Measurements from ENCODE around the gene MYO18B. TPM values are rescaled to one million over a fixed set of nuclear protein-coding genes. Genes with fewer than 3 reads are reported as not detected.

The MYO18B gene
- total and polyA plus RNA-seq, 8 donors = 0.05 to 0.47 (median 0.14) TPM

- ATAC-seq (no peak), DNase-seq (no peak), FAIRE-seq (no peak)
- H3K27ac ChIP-seq = no peak overlapping the region
- TF ChIP-seq CTCF (IDR thresholded peaks at IDR 0.05) = no peak
- WGBS, 2 donors = 53 to 56% methylated on average over 4 of the region's 4 CpGs
- no peak overlapping the region for H3K4me3 ChIP-seq
- H3K9me3 ChIP-seq = no peaks in the 10 kb centered on the region
- no peaks in the 10 kb centered on the region for H3K36me3 ChIP-seq
- no peaks in the 10 kb centered on the region for H3K27me3 ChIP-seq
- intact Hi-C loops (cut with DNase I) = no loop called here
- H3K4me1 ChIP-seq = no peaks in the 10 kb centered on the region
Measured at GRCh38 chr22:25806579-25806978, 64.6 kb downstream of the MYO18B start.

DNA sequence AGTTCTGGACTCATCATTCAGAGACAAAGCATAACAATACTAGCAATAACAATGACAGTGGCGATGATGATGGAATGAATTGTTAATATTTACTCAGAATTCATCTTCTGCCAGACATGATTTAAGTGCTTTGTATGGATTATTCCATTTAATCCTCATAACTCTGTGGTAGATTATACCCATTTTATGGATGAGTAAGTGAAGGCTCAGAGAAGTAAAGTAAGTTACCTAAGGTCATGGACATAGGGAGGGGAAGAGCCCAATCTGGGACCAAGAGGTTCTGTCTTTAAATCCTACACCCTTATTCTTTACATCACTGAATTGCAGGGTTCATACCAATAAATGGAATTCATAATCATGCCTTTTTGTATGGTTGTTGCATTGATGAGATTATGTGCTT lies 72.7 kb downstream of the MYO18B start:
- no peak overlapping the region for H3K27ac ChIP-seq
- DNase-seq (no peak), ATAC-seq (no peak), FAIRE-seq (no peak)
- no peak overlapping the region for H3K4me3 ChIP-seq
- WGBS, 2 donors = 57 to 73% methylated on average over 1 of the region's 1 CpG
- no peaks in the 10 kb centered on the region for H3K9me3 ChIP-seq
- no peaks in the 10 kb centered on the region for H3K4me1 ChIP-seq
- no peak for TF ChIP-seq CTCF (IDR thresholded peaks at IDR 0.05)
- intact Hi-C loops (cut with DNase I) = no loop called here
- no peaks in the 10 kb centered on the region for H3K27me3 ChIP-seq
- no peaks in the 10 kb centered on the region for H3K36me3 ChIP-seq

DNA sequence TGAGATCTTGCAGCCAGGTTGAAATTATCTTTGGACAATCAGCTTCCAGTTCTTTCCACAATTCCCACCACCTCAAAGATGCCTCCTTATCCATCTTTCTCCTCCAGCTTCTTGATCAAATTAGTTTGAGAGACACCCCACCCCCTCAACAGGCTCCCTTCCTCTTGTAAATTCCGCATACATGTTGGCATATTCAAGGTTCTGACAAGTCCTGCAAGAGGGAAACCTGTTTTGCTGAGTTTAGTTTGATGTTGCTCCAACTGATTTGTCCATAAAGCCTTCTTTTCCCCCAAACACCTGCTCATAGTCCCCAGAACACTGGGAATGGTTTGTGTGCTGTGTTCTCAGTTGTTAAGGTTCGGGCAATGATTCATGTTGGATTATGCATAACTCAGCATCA lies 73.6 kb downstream of the MYO18B start:
- FAIRE-seq (no peak), DNase-seq (no peak), ATAC-seq (no peak)
- no peaks in the 10 kb centered on the region for H3K36me3 ChIP-seq
- no peak overlapping the region for H3K4me3 ChIP-seq
- no peaks in the 10 kb centered on the region for H3K4me1 ChIP-seq
- no peak overlapping the region for H3K27ac ChIP-seq
- 57 to 83% methylated on average over 2 of the region's 2 CpGs for WGBS, 2 donors
- intact Hi-C loops (cut with DNase I) = no loop called here
- no peaks in the 10 kb centered on the region for H3K9me3 ChIP-seq
- H3K27me3 ChIP-seq = no peaks in the 10 kb centered on the region
- TF ChIP-seq CTCF (IDR thresholded peaks at IDR 0.05) = no peak

GRCh38 chr22:25816522-25817059 lies 74.6 kb downstream of the MYO18B start:
- Histone ChIP-seq H3K4me3 (no peak overlapping the region), H3K27me3 (no peaks in the 10 kb centered on the region), H3K36me3 (no peaks in the 10 kb centered on the region), H3K9me3 (no peaks in the 10 kb centered on the region), H3K4me1 (no peaks in the 10 kb centered on the region), H3K27ac (no peak overlapping the region)
- no peak for ATAC-seq
- intact Hi-C loops (cut with DNase I) = no loop called here
- 64 to 75% methylated on average over 7 of the region's 7 CpGs for WGBS, 2 donors
- no peak for FAIRE-seq
- DNase-seq = no peak
- no peak for TF ChIP-seq CTCF (IDR thresholded peaks at IDR 0.05)

DNA sequence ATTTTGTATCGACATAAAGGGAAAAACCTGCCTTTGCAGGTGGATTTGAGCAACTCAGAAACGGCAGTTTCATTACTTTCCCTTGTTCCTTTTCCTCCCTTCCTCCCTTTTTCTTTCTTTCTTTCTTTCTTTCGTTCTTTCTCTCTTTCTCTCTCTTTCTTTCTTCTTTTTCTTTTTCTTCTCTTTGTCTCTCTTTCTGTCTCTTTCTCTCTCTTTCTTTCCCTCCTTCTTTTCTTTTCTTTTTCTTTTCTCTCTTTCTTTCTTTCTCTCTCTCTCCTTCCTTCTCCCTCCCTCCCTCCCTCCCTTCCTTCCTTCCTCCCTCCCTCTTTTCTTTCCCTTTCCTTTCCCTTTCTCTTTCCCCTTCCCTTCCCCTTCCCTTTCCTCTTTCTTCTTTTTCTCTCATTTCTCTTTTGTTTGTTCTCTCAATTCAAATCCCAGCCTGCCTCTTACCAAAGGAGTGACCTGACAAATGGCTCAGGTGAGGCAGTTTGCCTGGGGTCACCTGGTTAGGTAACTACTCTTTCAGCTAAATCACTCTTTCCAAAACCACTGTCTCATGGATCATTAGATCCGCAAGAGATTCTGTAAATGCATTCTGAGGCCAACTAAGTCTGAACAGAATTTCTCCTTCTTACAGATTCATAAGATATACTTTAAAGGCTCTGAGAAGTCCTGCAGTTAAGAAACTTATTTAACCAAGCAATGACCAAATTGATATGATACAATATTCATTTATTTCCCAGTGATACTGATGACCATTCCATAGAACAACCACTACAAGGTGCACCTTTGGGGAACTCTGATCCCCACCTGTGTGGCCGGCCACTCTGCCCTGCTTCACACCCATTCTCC lies 75.3 kb downstream of the MYO18B start:
- intact Hi-C loops (cut with DNase I) = no loop called here
- FAIRE-seq (no peak), DNase-seq (no peak), ATAC-seq (no peak)
- Histone ChIP-seq H3K4me1 (no peaks in the 10 kb centered on the region), H3K4me3 (no peak overlapping the region), H3K27ac (no peak overlapping the region), H3K9me3 (no peaks in the 10 kb centered on the region), H3K36me3 (no peaks in the 10 kb centered on the region), H3K27me3 (no peaks in the 10 kb centered on the region)
- 49 to 60% methylated on average over 5 of the region's 5 CpGs for WGBS, 2 donors
- TF ChIP-seq CTCF (IDR thresholded peaks at IDR 0.05) = no peak
